Adipose tissue (tissue), 3 donors: ENCODE data around the gene RNF144B. TPM values are rescaled to one million over a fixed set of nuclear protein-coding genes. Genes with fewer than 3 reads are reported as not detected.

Experiments
- H3K27ac ChIP-seq: one replicate; pipeline ENCODE4 v1.5.1; 2013; ENCODE audit warnings: low read depth, low read length
- WGBS, 3 donors: extraction: QIAGEN DNeasy Blood & Tissue Kit; methylation state at CpG; one replicate each; pipeline ENCODE4 v1.1.7; 2013; 5-methylcytosine and 5-hydroxymethylcytosine counted together
- polyA plus RNA-seq, 3 donors: library from polyadenylated mRNA; stranded (reverse); fragments of 200-250 nt; gene quantifications; one replicate each; pipeline ENCODE4 v1.2.3, GENCODE V29; 2013
- donor health status: healthy with polysubstance abuse.
- donor health status: Bipolar disorder and iron deficiency.
- donor health status: healthy.

Gene RNF144B
- polyA plus RNA-seq, 3 donors, result 2.1 to 16.5 (median 12.7) TPM

DNA sequence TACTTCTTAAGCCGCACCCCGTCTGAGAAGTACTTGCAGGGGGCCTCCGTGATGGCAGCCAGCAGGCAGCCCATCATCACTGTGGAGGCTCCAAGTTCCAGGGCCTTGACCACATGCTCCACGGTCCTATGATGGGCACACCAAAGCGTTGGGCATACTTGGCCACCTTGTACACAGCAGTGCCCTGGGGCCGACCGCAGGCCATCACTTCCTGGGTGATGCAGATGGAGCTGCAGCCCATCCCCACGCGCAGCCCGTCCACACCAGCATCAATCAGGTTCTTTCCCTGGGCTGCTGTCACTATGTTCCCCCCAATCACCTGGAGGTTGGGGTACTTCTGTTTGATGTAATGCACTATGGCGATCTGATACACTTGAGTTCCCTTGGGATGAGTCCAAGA is 19.8 kb upstream of the RNF144B start:
- WGBS, 3 donors, result 95 to 97% (median 97%) methylated on average over 11 of the region's 11 CpGs
- no peak overlapping the region for H3K27ac ChIP-seq

DNA sequence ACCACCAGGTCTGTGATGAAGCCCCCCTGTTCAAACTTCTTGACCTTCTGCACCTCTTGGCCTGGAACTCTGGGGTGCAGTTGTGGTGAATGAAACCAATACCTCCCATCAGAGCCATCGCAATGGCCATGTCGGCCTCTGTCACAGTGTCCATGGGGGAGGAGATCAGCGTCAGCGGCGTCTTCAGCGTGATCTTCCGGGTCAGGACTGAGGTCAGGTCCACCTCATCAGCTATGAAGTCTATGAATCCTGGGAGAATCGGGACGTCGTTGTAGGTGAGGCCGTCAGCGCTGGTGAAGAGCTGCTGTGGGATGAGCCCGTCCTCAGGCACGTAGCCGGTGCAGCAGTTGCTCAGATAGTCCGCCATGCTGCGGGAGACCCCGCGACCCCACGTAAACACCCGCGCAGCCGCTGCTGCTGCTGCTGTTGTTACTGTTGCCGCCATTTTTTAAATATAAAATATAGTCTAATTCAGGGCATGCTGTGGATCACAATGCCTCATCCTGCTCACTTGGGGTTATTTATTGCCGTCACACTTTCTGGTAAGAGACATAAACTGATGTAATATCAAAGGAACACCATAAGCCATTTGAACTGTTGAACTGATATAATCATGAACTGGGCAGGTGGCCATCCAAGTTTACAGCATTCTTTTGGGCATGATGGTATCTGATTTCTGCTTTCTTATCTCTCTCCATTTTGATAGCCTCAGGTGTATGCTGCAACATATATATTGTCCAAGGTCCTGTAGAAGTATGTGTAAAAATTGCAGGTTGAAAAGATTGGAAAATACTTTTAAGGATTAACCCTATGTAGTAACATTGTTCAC is 18.7 kb upstream of the RNF144B start:
- WGBS, 3 donors, result 96 to 97% (median 97%) methylated on average over 25 of the region's 25 CpGs
- no peak overlapping the region for H3K27ac ChIP-seq

- H3K27ac ChIP-seq, result no peak overlapping the region
- 72 to 90% (median 73%) methylated on average over 5 of the region's 5 CpGs for WGBS, 3 donors
Observed at GRCh38 chr6:18371010-18371409, 16.1 kb upstream of the RNF144B start.

DNA sequence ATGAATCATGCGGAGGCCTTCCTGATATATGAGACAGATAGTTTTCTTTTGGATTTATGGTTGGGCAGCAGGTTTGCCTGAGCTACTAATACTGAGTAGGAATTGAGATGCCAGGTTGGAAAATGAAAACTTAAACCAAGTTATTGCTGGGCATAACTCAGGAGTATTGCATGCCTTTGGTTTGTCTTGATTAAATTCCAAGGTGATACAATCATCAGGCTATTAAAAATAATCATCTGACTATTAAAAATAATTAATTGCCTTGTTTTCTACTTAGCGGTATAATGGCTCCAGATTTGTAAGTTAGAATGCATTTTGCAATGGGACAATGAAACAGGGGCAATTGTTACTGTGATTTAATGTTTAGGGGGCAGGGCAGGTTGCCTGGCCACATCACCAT is 15.5 kb upstream of the RNF144B start:
- H3K27ac ChIP-seq, result no peak overlapping the region
- 80 to 91% (median 81%) methylated on average over 2 of the region's 2 CpGs for WGBS, 3 donors

- 71 to 87% (median 75%) methylated on average over 4 of the region's 4 CpGs for WGBS, 3 donors
- no peak overlapping the region for H3K27ac ChIP-seq
Observed at GRCh38 chr6:18380158-18380836, 6.9 kb upstream of the RNF144B start.

DNA sequence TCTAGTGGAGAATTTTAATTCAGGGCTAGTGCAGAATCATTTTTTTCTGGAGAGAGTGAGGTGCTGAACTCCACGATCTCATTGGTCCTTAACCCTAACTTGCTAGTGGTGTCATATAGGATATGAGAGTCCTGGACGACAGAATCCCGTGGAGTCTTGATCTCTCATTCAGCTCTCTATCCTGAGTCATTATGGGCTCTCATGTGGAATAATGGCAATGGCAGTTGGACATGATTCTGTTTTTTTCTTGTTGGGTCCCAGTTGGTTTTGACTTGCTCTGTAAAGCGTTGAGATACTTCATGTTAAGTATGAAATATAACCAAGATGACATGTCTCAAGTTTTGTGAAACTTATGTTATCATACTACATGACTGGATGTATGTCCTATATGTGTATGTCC is 6.3 kb upstream of the RNF144B start:
- H3K27ac ChIP-seq, result no peak overlapping the region
- 85 to 89% (median 87%) methylated on average over 4 of the region's 4 CpGs for WGBS, 3 donors

- WGBS, 3 donors, result 91 to 93% (median 92%) methylated on average over 2 of the region's 2 CpGs
- no peak overlapping the region for H3K27ac ChIP-seq
Observed at GRCh38 chr6:18383441-18383840, 3.7 kb upstream of the RNF144B start.

GRCh38 chr6:18384621-18385020 is 2.5 kb upstream of the RNF144B start:
- no peak overlapping the region for H3K27ac ChIP-seq
- WGBS, 3 donors, result 51 to 87% (median 78%) methylated on average over 4 of the region's 4 CpGs

DNA sequence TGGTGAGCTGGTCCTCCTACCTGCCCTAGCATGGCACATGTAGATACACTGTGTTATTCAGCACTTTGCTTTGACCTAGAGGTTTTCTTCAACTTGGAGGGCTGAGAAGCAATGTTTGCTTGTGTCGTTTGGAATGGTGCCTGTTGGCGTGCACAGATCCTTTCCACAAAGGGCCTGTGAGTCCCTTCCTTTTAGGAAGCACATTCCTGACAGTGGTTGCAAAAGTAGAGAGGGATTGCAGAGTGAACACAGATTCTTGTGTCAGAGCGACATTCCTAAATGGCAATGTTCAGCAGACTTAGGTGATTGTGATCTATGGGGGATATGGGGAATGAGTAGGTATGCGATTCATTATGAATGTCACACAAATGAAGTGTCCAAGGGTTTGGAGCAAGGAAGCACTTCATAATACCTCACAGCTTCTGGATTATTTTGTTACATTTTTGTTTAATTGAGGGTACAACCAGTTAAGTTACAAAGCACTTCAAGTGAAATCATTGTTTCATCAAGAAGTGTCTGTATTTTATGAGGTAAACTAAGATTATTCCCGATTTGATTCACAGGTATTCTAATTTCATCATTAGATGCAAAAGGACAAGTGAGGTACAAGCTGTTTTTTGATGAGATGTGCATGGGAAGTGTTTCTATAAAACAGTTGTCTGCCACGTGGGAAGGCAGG is 713 bp upstream of the RNF144B start:
- 23 to 53% (median 47%) methylated on average over 6 of the region's 6 CpGs for WGBS, 3 donors
- H3K27ac ChIP-seq, result no peak overlapping the region

- no peak overlapping the region for H3K27ac ChIP-seq
- WGBS, 3 donors, result 8 to 12% (median 8%) methylated on average over 3 of the region's 3 CpGs
Observed at GRCh38 chr6:18388271-18388670, 1.1 kb downstream of the RNF144B start.

- 29 to 45% (median 44%) methylated on average over 1 of the region's 1 CpG for WGBS, 3 donors
- H3K27ac ChIP-seq, result no peak overlapping the region
Observed at GRCh38 chr6:18388942-18389341, 1.8 kb downstream of the RNF144B start.

DNA sequence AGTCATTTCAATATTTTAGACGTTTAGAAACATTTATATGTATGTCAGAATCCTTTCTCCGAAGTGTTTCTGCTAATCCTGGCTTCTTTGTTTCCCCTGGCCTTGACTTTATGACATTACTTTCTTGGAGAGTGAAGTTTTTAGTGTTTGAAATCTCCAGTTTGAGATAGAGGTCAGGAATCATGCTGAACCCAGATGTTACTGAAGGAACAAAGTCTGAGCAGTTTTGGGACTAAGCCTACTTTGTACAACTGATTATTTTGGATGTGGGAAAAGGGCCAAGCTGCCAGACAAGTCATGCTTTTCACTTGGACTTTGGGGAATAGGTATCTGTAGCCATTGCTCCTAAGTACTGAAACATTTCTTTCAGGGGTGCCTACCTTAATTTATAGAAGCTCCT is 2.3 kb downstream of the RNF144B start:
- no peak overlapping the region for H3K27ac ChIP-seq
- 7 to 22% (median 12%) methylated on average over 2 of the region's 2 CpGs for WGBS, 3 donors

GRCh38 chr6:18390476-18390875 is 3.3 kb downstream of the RNF144B start:
- WGBS, 3 donors, result 45 to 62% (median 59%) methylated on average over 2 of the region's 2 CpGs
- H3K27ac ChIP-seq, result no peak overlapping the region

- no peak overlapping the region for H3K27ac ChIP-seq
- WGBS, 3 donors, result 52 to 71% (median 52%) methylated on average over 3 of the region's 3 CpGs
Observed at GRCh38 chr6:18391023-18391422, 3.9 kb downstream of the RNF144B start.

- 63 to 85% (median 66%) methylated on average over 2 of the region's 2 CpGs for WGBS, 3 donors
Observed at GRCh38 chr6:18392346-18392877, 5.3 kb downstream of the RNF144B start.

GRCh38 chr6:18393698-18394097 is 6.5 kb downstream of the RNF144B start:
- no peak overlapping the region for H3K27ac ChIP-seq
- WGBS, 3 donors, result 94 to 96% (median 95%) methylated on average over 2 of the region's 2 CpGs

More at GRCh38 chr6:18392346-18392877, 5.3 kb downstream of the RNF144B start:
- H3K27ac ChIP-seq, result no peak overlapping the region

- WGBS, 3 donors, result 65 to 69% (median 67%) methylated on average over 2 of the region's 2 CpGs
- H3K27ac ChIP-seq, result no peak overlapping the region
Observed at GRCh38 chr6:18395177-18395855, 8.2 kb downstream of the RNF144B start.

DNA sequence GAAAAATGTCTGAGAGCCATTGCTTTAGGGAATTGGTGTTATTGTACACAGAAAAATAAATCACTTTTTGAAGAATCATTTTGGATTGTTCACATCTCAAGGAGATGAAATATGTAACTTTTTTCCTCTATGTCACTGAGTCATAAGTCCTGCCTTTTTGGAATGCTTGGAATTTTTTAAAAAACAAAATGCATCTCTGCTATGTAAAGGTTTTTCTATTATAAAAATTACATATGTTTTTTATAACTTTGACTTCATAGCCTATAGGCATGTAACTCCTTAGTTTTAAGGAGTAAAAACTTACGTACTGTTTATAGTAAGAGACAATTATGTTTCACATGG is 8.7 kb downstream of the RNF144B start:
- 94 to 98% (median 97%) methylated on average over 1 of the region's 1 CpG for WGBS, 3 donors
- no peak overlapping the region for H3K27ac ChIP-seq

GRCh38 chr6:18397701-18398100 is 10.6 kb downstream of the RNF144B start:
- no peak overlapping the region for H3K27ac ChIP-seq
- WGBS, 3 donors, result 73 to 87% (median 75%) methylated on average over 6 of the region's 6 CpGs
